GM19043 (cell line): ENCODE data around the gene SIGLEC1.

Experiments used
- ATAC-seq: cut with Tn5 transposase; IDR thresholded peaks from one replicate; pipeline ENCODE4 v1.9.1; 2021; ENCODE audit warnings: low read depth; ENCODE audit not compliant: unreplicated experiment

The SIGLEC1 gene

GRCh38 chr20:3729378-3729777 lies 17.0 kb upstream of the SIGLEC1 start:
- ATAC-seq, result no peak

GRCh38 chr20:3728876-3729275 lies 16.5 kb upstream of the SIGLEC1 start:
- ATAC-seq, result no peak

GRCh38 chr20:3728354-3728753 lies 16.0 kb upstream of the SIGLEC1 start:
- ATAC-seq, result no peak

GRCh38 chr20:3727401-3728021 lies 15.1 kb upstream of the SIGLEC1 start:
- no peak for ATAC-seq

GRCh38 chr20:3724356-3724755 lies 12.0 kb upstream of the SIGLEC1 start:
- ATAC-seq, result no peak

GRCh38 chr20:3723284-3723683 lies 10.9 kb upstream of the SIGLEC1 start:
- no peak for ATAC-seq

GRCh38 chr20:3721912-3722311 lies 9.5 kb upstream of the SIGLEC1 start:
- no peak for ATAC-seq

- no peak for ATAC-seq
Observed at GRCh38 chr20:3720626-3721025, 8.2 kb upstream of the SIGLEC1 start.

GRCh38 chr20:3720068-3720467 lies 7.7 kb upstream of the SIGLEC1 start:
- ATAC-seq, result no peak

- no peak for ATAC-seq
Observed at GRCh38 chr20:3719046-3719445, 6.6 kb upstream of the SIGLEC1 start.

GRCh38 chr20:3716195-3716834 lies 3.9 kb upstream of the SIGLEC1 start:
- ATAC-seq, result no peak

- no peak for ATAC-seq
Observed at GRCh38 chr20:3714092-3714491, 1.7 kb upstream of the SIGLEC1 start.

- ATAC-seq, result no peak
Observed at GRCh38 chr20:3711484-3711941, 887 bp downstream of the SIGLEC1 start.

GRCh38 chr20:3710703-3711483 lies 1.5 kb downstream of the SIGLEC1 start:
- no peak for ATAC-seq

- ATAC-seq, result no peak
Observed at GRCh38 chr20:3710011-3710466, 2.4 kb downstream of the SIGLEC1 start.

- ATAC-seq, result no peak
Observed at GRCh38 chr20:3707508-3707899, 4.9 kb downstream of the SIGLEC1 start.

GRCh38 chr20:3706774-3707507 lies 5.5 kb downstream of the SIGLEC1 start:
- no peak for ATAC-seq

GRCh38 chr20:3705970-3706739 lies 6.2 kb downstream of the SIGLEC1 start:
- ATAC-seq, result no peak

- ATAC-seq, result no peak
Observed at GRCh38 chr20:3705491-3705969, 6.9 kb downstream of the SIGLEC1 start.

- no peak for ATAC-seq
Observed at GRCh38 chr20:3704087-3704486, 8.3 kb downstream of the SIGLEC1 start.
